Thyroid gland (tissue), 4 donors: ENCODE measurements around the gene HHAT. TPM values are rescaled to one million over a fixed set of nuclear protein-coding genes. Genes with fewer than 3 reads are reported as not detected.

Experiments used
- DNase-seq, 2 donors: peaks; one replicate each; pipeline ENCODE4 v3.0.0-alpha.2; 2019
- H3K27ac ChIP-seq, 3 donors: fragments of 200-600 bp; sonication (generic); 1 replicate in 2 of 3; 2 replicates in 1 of 3; pipeline ENCODE4 v1.5.1; 2016 to 2019; ENCODE audit warnings: mild to moderate bottlenecking in 1 of 3, moderate library complexity in 1 of 3
- H3K27me3 ChIP-seq: fragments of 200-600 bp; sonication (generic); one replicate; pipeline ENCODE4 v1.5.1; 2019
- H3K36me3 ChIP-seq, 2 donors: fragments of 200-600 bp; sonication (generic); one replicate each; pipeline ENCODE4 v1.5.1; 2016 to 2019
- H3K4me1 ChIP-seq, 2 donors: fragments of 200-600 bp; sonication (generic); one replicate each; pipeline ENCODE4 v1.5.1; 2017 to 2019
- H3K4me3 ChIP-seq, 3 donors: fragments of 200-600 bp; sonication (generic); replicated peaks in 1 of 3; 1 replicate in 2 of 3; 2 replicates in 1 of 3; pipeline ENCODE4 v1.5.1; 2016; ENCODE audit warnings: mild to moderate bottlenecking in 1 of 3
- H3K9me3 ChIP-seq: fragments of 200-600 bp; sonication (generic); one replicate; pipeline ENCODE4 v1.5.1; 2017
- POLR2A ChIP-seq, 2 donors: fragments of 450-650 bp; IDR thresholded peaks; one replicate each; pipeline ENCODE4 v1.6.1; 2017; ENCODE audit warnings: antibody characterized with exemption in 2 of 2, mild to moderate bottlenecking in 2 of 2, moderate library complexity in 1 of 2
- WGBS, 2 donors: methylation state at CpG; one replicate each; pipeline ENCODE4 v1.1.5; 2017; 5-methylcytosine and 5-hydroxymethylcytosine counted together
- intact Hi-C: fragments of 100-400 bp; cut with DNase I; formaldehyde crosslinking; loops from one replicate; pipeline ENCODE4 v1.15.1; 2023
- total RNA-seq, 4 donors: library from RNA; depleted of rRNA; stranded (reverse); fragments of >200 nt; gene quantifications; one replicate each; pipeline ENCODE4 v1.2.3, GENCODE V29; 2016
- TF ChIP-seq, protein P1 (sequence below), 6 experiments: fragments of 200-600 bp in 3 of 6; fragments of 450-650 bp in 3 of 6; sonication (generic) in 3 of 6; IDR thresholded peaks; one replicate each; pipeline ENCODE4 v1.5.1; 2016 to 2019; ENCODE audit warnings: antibody characterized with exemption in 6 of 6, mild to moderate bottlenecking in 2 of 6, inconsistent platforms in 1 of 6, moderate library complexity in 1 of 6

HHAT gene
- total RNA-seq, 4 donors from 2014 or later, result 7.9 to 15.9 (median 10.5) TPM

DNA sequence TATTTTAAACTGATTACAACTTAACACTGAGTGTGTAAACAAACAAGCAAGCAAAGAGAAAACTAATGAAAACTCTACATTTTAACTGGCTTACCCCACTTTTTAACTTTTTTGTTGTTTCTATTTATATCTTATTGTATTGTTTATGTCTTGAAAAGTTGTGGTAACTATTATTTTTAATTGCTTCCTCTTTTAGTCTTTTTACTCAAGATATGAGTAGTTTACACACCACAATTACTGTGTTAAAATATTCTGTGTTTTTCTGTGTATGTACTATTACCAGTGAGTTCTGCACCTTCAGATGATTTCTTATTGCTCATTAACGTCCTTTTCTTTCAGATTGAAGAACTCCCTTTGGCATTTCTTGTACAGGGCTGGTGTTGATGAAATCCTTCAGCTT is 4.7 kb upstream of the HHAT start:
- intact Hi-C loops, result no loop called here
- no peak overlapping the region for H3K27ac ChIP-seq
- no peaks in the 10 kb centered on the region for H3K36me3 ChIP-seq
- no peaks in the 10 kb centered on the region for H3K27me3 ChIP-seq
- DNase-seq, result no peak
- WGBS, 2 donors, result 72 to 80% methylated on average over 1 of the region's 1 CpG
- TF ChIP-seq POLR2A (IDR thresholded peaks at IDR 0.05), result no peak
- TF ChIP-seq, protein P1, sequence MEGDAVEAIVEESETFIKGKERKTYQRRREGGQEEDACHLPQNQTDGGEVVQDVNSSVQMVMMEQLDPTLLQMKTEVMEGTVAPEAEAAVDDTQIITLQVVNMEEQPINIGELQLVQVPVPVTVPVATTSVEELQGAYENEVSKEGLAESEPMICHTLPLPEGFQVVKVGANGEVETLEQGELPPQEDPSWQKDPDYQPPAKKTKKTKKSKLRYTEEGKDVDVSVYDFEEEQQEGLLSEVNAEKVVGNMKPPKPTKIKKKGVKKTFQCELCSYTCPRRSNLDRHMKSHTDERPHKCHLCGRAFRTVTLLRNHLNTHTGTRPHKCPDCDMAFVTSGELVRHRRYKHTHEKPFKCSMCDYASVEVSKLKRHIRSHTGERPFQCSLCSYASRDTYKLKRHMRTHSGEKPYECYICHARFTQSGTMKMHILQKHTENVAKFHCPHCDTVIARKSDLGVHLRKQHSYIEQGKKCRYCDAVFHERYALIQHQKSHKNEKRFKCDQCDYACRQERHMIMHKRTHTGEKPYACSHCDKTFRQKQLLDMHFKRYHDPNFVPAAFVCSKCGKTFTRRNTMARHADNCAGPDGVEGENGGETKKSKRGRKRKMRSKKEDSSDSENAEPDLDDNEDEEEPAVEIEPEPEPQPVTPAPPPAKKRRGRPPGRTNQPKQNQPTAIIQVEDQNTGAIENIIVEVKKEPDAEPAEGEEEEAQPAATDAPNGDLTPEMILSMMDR (IDR thresholded peaks at IDR 0.05), result no peak
- H3K9me3 ChIP-seq, result no peaks in the 10 kb centered on the region
- H3K4me1 ChIP-seq, result peaks cover 6 to 7% of the 10 kb centered on the region in 2 donors
- no peak overlapping the region for H3K4me3 ChIP-seq

DNA sequence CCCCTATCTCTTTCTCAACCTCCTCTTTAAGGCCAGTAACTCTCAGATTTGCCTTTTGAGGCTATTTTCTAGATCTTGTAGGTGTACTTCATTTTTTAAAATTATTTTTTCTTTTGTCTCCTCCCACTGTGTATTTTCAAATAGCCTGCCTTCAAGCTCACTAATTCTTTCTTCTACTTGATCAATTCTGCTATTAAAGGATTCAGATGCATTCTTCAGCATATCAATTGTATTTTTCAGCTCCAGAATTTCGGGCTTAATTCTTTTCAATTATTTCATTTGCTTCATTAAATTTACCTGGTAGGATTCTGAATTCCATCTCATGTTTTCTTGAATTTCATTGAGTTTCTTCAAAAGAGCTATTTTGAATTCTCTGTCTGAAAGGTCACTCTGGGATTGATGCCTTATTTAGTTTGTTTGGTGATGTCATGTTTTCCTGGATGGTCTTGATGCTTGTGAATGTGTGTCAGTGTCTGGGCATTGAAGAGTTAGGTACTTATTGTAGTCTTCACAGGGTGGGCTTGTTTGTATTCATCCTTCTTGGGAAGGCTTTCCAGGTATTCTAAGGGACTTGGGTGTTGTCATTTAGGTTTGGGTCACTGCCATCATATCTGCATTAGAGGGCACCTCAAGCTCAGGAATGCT is 3.6 kb upstream of the HHAT start:
- H3K36me3 ChIP-seq, result no peaks in the 10 kb centered on the region
- no peaks in the 10 kb centered on the region for H3K27me3 ChIP-seq
- TF ChIP-seq, protein P1 (IDR thresholded peaks at IDR 0.05), result no peak
- TF ChIP-seq POLR2A (IDR thresholded peaks at IDR 0.05), result no peak
- H3K9me3 ChIP-seq, result no peaks in the 10 kb centered on the region
- no peak overlapping the region for H3K27ac ChIP-seq
- WGBS, 2 donors, result 96 to 98% methylated on average over 1 of the region's 1 CpG
- DNase-seq, result no peak
- H3K4me1 ChIP-seq, result peaks cover 6 to 16% of the 10 kb centered on the region in 2 donors
- intact Hi-C loops, result no loop called here
- H3K4me3 ChIP-seq, result no peak overlapping the region

GRCh38 chr1:210328032-210328745 is 513 bp upstream of the HHAT start:
- DNase-seq, result peak; percentile 17 to 19

DNA sequence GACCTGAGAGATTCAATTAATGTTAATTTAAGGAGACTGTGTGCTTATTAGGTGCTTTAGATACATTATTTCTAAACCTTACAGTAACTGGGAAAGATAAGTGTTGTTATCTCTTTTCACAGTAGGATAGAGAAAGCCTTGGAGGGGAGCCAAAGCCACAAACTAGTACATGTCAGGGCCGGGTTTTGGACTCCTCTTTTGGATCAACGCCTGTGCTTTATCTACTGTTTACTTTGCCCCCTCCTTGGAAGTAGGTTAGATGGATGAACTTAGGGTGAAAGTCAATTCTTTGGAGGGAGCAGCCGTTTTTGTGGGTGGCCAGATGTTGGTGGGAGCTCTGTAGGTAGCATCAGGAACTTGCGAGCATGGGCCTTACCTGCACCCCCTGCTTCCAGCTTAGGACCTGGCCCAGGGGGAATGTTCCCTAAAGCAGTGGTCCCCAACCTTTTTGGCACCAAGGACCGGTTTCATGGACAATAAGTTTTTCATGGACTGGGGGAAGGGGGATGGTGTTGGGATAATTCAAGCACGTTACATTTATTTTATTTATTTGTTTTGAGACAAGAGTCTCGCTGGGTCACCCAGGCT is 1.7 kb downstream of the HHAT start:
- Histone ChIP-seq H3K27me3 (no peaks in the 10 kb centered on the region), H3K4me3 (no peak overlapping the region), H3K4me1 (peaks cover 6 to 18% of the 10 kb centered on the region in 2 donors), H3K36me3 (no peaks in the 10 kb centered on the region), H3K9me3 (no peaks in the 10 kb centered on the region), H3K27ac (no peak overlapping the region)
- WGBS, 2 donors, result 76 to 77% methylated on average over 7 of the region's 7 CpGs
- no peak for TF ChIP-seq POLR2A (IDR thresholded peaks at IDR 0.05)
- TF ChIP-seq, protein P1 (IDR thresholded peaks at IDR 0.05), result no peak
- intact Hi-C loops, result no loop called here
- no peak for DNase-seq

More at GRCh38 chr1:210328032-210328745, 513 bp upstream of the HHAT start:
- TF ChIP-seq, protein P1 (IDR thresholded peaks at IDR 0.05), result peak in 1 of 6 experiments; percentile 1
- TF ChIP-seq POLR2A (IDR thresholded peaks at IDR 0.05), result no peak
- H3K9me3 ChIP-seq, result no peaks in the 10 kb centered on the region
- WGBS, 2 donors, result 29 to 35% methylated on average over 14 to 18 of the region's 19 CpGs
- H3K4me3 ChIP-seq, result peak overlapping the region; percentile 60 to 84 (median 73)
- H3K4me1 ChIP-seq, result peaks cover 6 to 18% of the 10 kb centered on the region in 2 donors
- H3K27me3 ChIP-seq, result no peaks in the 10 kb centered on the region
- H3K27ac ChIP-seq, result peak overlapping the region; percentile 86 to 95 (median 93)
- intact Hi-C loops, result no loop called here
- H3K36me3 ChIP-seq, result no peaks in the 10 kb centered on the region

DNA sequence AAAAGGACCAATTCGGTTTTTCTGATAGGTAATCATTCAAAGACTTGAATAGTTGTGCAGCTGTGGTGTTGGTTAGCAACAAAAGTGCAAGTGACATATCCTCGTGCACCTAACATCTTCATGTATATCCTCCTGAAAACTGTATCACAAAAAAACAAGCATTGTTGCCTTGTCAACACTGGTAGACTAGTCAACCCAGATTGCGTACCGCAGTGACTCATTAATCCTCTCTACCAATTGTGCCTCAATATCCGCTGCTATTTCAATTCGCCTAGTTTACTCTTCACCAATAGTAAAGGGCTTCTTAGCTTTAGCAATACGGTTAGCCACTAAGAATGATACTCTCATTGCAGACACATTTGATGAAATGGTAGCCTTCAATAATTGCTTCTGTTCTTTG is 3.5 kb downstream of the HHAT start:
- Histone ChIP-seq H3K27ac (no peak overlapping the region), H3K36me3 (no peaks in the 10 kb centered on the region), H3K4me3 (no peak overlapping the region), H3K27me3 (no peaks in the 10 kb centered on the region), H3K4me1 (peaks cover 6 to 18% of the 10 kb centered on the region in 2 donors), H3K9me3 (no peaks in the 10 kb centered on the region)
- TF ChIP-seq, protein P1 (IDR thresholded peaks at IDR 0.05), result no peak
- no peak for TF ChIP-seq POLR2A (IDR thresholded peaks at IDR 0.05)
- intact Hi-C loops, result no loop called here
- DNase-seq, result no peak
- WGBS, 2 donors, result 89 to 90% methylated on average over 7 of the region's 7 CpGs
